K562 (cell line): Measurements from ENCODE around the gene MME. TPM values are rescaled to one million over a fixed set of nuclear protein-coding genes. Genes with fewer than 3 reads are reported as not detected.

Source experiments
- BCLAF1 ChIP-seq, 2 experiments: fragments of 450-650 bp in 1 of 2; IDR thresholded peaks; 2 replicates each; pipeline ENCODE4 v1.6.1; 2011 to 2017; ENCODE audit warnings: low read depth in 2 of 2, antibody characterized with exemption in 1 of 2, borderline replicate concordance in 1 of 2, low read length in 1 of 2, mild to moderate bottlenecking in 1 of 2, mixed read lengths in 1 of 2; ENCODE audit not compliant: control insufficient read depth in 1 of 2
- CBX3 ChIP-seq, 2 experiments: IDR thresholded peaks; 1 replicate in 1 of 2; 2 replicates in 1 of 2; pipeline ENCODE4 v1.6.1; 2012; ENCODE audit warnings: inconsistent platforms in 2 of 2, low read length in 2 of 2, borderline replicate concordance in 1 of 2, control low read depth in 1 of 2
- ELF2 ChIP-seq: fragments of 250-450 bp; sonication (Bioruptor Pico); IDR thresholded peaks from 2 replicates; pipeline ENCODE4 v1.5.0; 2021; ENCODE audit warnings: mild to moderate bottlenecking
- FOXM1 ChIP-seq, 2 experiments: fragments of 450-650 bp in 1 of 2; sonication (generic) in 1 of 2; formaldehyde crosslinking in 1 of 2; IDR thresholded peaks; 2 replicates each; pipeline versions ENCODE4 v1.6.1 to v1.9.0; 2017 to 2022; ENCODE audit warnings: low read depth in 2 of 2, mild to moderate bottlenecking in 2 of 2, missing genetic modification reagents in 1 of 2, moderate library complexity in 1 of 2
- HBP1 ChIP-seq: fragments of 450-650 bp; formaldehyde crosslinking; IDR thresholded peaks from 2 replicates; pipeline ENCODE4 v1.4.0; 2022; ENCODE audit warnings: missing genetic modification characterization
- JUND ChIP-seq, 2 experiments: IDR thresholded peaks; 2 replicates in 1 of 2; 3 replicates in 1 of 2; pipeline ENCODE4 v1.6.1; 2011; ENCODE audit warnings: borderline replicate concordance in 2 of 2, low read depth in 2 of 2, low read length in 2 of 2, improper control_type of control experiment in 1 of 2, missing biosample characterization in 1 of 2, missing genetic modification characterization in 1 of 2, missing genetic modification reagents in 1 of 2
- MAFK ChIP-seq: IDR thresholded peaks from 2 replicates; pipeline ENCODE4 v1.6.1; 2011; ENCODE audit warnings: low read length, improper control_type of control experiment
- PHB2 ChIP-seq: fragments of 450-650 bp; IDR thresholded peaks from 2 replicates; pipeline ENCODE4 v1.6.1; 2017; ENCODE audit warnings: low read depth
- PREB ChIP-seq: sonication (generic); formaldehyde crosslinking; IDR thresholded peaks from 2 replicates; pipeline ENCODE4 v1.8.1; 2023; ENCODE audit warnings: mild to moderate bottlenecking, missing genetic modification reagents
- SMAD2 ChIP-seq: fragments of 150-350 bp; IDR thresholded peaks from 2 replicates; pipeline ENCODE4 v1.6.1; 2014; ENCODE audit warnings: low read depth, mild to moderate bottlenecking, low read length
- TFE3 ChIP-seq: fragments of 450-650 bp; formaldehyde crosslinking; IDR thresholded peaks from 2 replicates; pipeline ENCODE4 v1.4.0; 2020; ENCODE audit warnings: mild to moderate bottlenecking, mixed read lengths
- TRIM25 ChIP-seq: fragments of 450-650 bp; IDR thresholded peaks from 2 replicates; pipeline ENCODE4 v1.7.0; 2016; ENCODE audit warnings: borderline replicate concordance
- ZNF175 ChIP-seq: fragments of 200-800 bp; sonication (Bioruptor generic); IDR thresholded peaks from 2 replicates; pipeline ENCODE4 v1.6.1; 2016; ENCODE audit warnings: low read depth, mild to moderate bottlenecking, missing genetic modification characterization, missing compliant biosample characterization
- ZNF780A ChIP-seq: fragments of 250-450 bp; sonication (Bioruptor Pico); IDR thresholded peaks from 2 replicates; pipeline ENCODE4 v1.5.0; 2021; ENCODE audit warnings: mild to moderate bottlenecking
- polyA plus RNA-seq, 8 experiments: library from polyadenylated mRNA; depleted of rRNA in 4 of 8; stranded (reverse) in 5 of 8; unstranded in 3 of 8; fragments of >200 nt; fragmentation: Nextera tagmentation in 2 of 8; fragmentation: Illumina TruSeq in 1 of 8; extraction: Ambion mirVana in 2 of 8; extraction: Trizol in 1 of 8; gene quantifications; 2 replicates each; pipeline versions ENCODE4 v1.2.1 to v1.2.3, GENCODE V29; 2011 to 2014; ENCODE audit warnings: inconsistent platforms in 1 of 8, missing spikeins in 1 of 8
- total RNA-seq, 7 experiments: library from RNA; depleted of rRNA in 6 of 7; stranded (reverse); fragments of >200 nt in 6 of 7; fragmentation: Illumina TruSeq in 2 of 7; extraction: Trizol in 2 of 7; gene quantifications; 2 replicates each; pipeline versions ENCODE4 v1.2.1 to v1.2.3, GENCODE V29; 2011 to 2021; ENCODE audit warnings: low replicate concordance in 1 of 7

The MME gene
- total and polyA plus RNA-seq, 9 of the 15 experiments (the other 6 are each of a cell fraction or from before 2014, with no cell fraction given) = 0.80 to 8.6 (median 2.5) TPM

- TF ChIP-seq BCLAF1 (IDR thresholded peaks at IDR 0.05; ENCODE audit: borderline replicate concordance in 1 of 2, control insufficient read depth in 1 of 2, low read depth in 2 of 2, low read length in 1 of 2) (no peak), ZNF175 (CRISPR knock-in tag) (0 out of 2 replicates have a peak, but pooled peaks have one; percentile 44), MAFK (no peak), TRIM25 (no peak), CBX3 (IDR thresholded peaks at IDR 0.05; ENCODE audit: borderline replicate concordance in 1 of 2, low read length in 2 of 2) (no peak), JUND (IDR thresholded peaks at IDR 0.05; ENCODE audit: borderline replicate concordance, low read depth, low read length) (peak; percentile 29; the same call in 1 of the 2 replicates), JUND (tag; IDR thresholded peaks at IDR 0.05; ENCODE audit: borderline replicate concordance, low read depth, low read length) (no peak; the same call in 2 of the 3 replicates), PREB (CRISPR knock-in tag) (no peak), TFE3 (no peak), SMAD2 (no peak), ELF2 (no peak), PHB2 (no peak), HBP1 (CRISPR knock-in tag) (no peak), FOXM1 (IDR thresholded peaks at IDR 0.05; ENCODE audit: low read depth) (no peak), FOXM1 (CRISPR knock-in tag; IDR thresholded peaks at IDR 0.05; ENCODE audit: low read depth) (no peak), ZNF780A (CRISPR knock-in tag) (no peak)
These were observed 9.2 kb upstream of the MME start (continued) for GRCh38 chr3:155070932-155071387.
